PC-3 (cell line): ENCODE results near the gene JSRP1. TPM values are rescaled to one million over a fixed set of nuclear protein-coding genes. Genes with fewer than 3 reads are reported as not detected.

ENCODE experiments used
- ATAC-seq: fragments of 200-7000 bp; cut with Tn5 transposase; 2 replicates; pipeline ENCODE4 v1.9.1; 2020; ENCODE audit warnings: mild to moderate bottlenecking, moderate library complexity
- BruUV-seq: library from RNA; stranded (reverse); fragments of 400-500 nt; replicated peaks from 2 replicates; lab custom pipeline; 2021; lab: Mats Ljungman, UMichigan
- CTCF ChIA-PET: fragments of 300-600 bp; sonication (Branson Sonifier 250); formaldehyde crosslinking; loops from one replicate; lab custom pipeline; 2022; ENCODE audit warnings: antibody characterized with exemption; lab: Charles Lee
- POLR2A ChIA-PET: fragments of 300-600 bp; sonication (Branson Sonifier 250); formaldehyde crosslinking; loops from one replicate; lab custom pipeline; 2022; ENCODE audit warnings: antibody characterized with exemption; ENCODE audit not compliant: unreplicated experiment; lab: Charles Lee
- DNase-seq: peaks from one replicate; pipeline ENCODE4 v3.0.0-alpha.2; 2015
- H2AFZ ChIP-seq: fragments of 300-600 bp; sonication (generic); 2 replicates; pipeline ENCODE4 v1.6.0; 2016; ENCODE audit warnings: antibody characterized with exemption, low read length
- H3F3A ChIP-seq: fragments of 300-600 bp; sonication (generic); one replicate; pipeline ENCODE4 v1.6.0; 2017; ENCODE audit warnings: antibody characterized with exemption, low read length, control low read depth, mild to moderate bottlenecking; ENCODE audit not compliant: unreplicated experiment
- H3K27ac ChIP-seq: fragments of 300-600 bp; sonication (generic); 2 replicates; pipeline ENCODE4 v1.5.1; 2016; ENCODE audit warnings: mild to moderate bottlenecking, low read length
- H3K27me3 ChIP-seq: fragments of 300-600 bp; sonication (generic); 2 replicates; pipeline ENCODE4 v1.6.1; 2016; ENCODE audit warnings: low read length, mixed read lengths
- H3K36me3 ChIP-seq: fragments of 300-600 bp; sonication (generic); 2 replicates; pipeline ENCODE4 v1.6.1; 2016; ENCODE audit warnings: low read depth, mixed run types, low read length, mixed read lengths
- H3K4me1 ChIP-seq: fragments of 300-600 bp; sonication (generic); 2 replicates; pipeline ENCODE4 v1.5.1; 2016; ENCODE audit warnings: low read length; ENCODE audit not compliant: insufficient read depth
- H3K4me2 ChIP-seq: fragments of 300-600 bp; sonication (generic); 2 replicates; pipeline ENCODE4 v1.6.0; 2016; ENCODE audit warnings: low read length
- H3K4me3 ChIP-seq: fragments of 300-600 bp; sonication (generic); 2 replicates; pipeline ENCODE4 v1.5.1; 2016; ENCODE audit warnings: mild to moderate bottlenecking, low read length, mixed read lengths
- H3K79me2 ChIP-seq: fragments of 300-600 bp; sonication (generic); 2 replicates; pipeline ENCODE4 v1.6.1; 2017; ENCODE audit warnings: low read length, mixed read lengths
- H3K9ac ChIP-seq: fragments of 300-600 bp; sonication (generic); 2 replicates; pipeline ENCODE4 v1.6.0; 2016; ENCODE audit warnings: mild to moderate bottlenecking, low read length
- H3K9me2 ChIP-seq: fragments of 300-600 bp; sonication (generic); replicated peaks from 2 replicates; pipeline ENCODE4 v1.6.1; 2016; ENCODE audit warnings: mixed run types, low read length, mixed read lengths
- H3K9me3 ChIP-seq: fragments of 300-600 bp; sonication (generic); 2 replicates; pipeline ENCODE4 v1.6.1; 2016; ENCODE audit warnings: low read length, mixed read lengths
- H4K20me1 ChIP-seq: fragments of 300-600 bp; sonication (generic); 2 replicates; pipeline ENCODE4 v1.6.1; 2016; ENCODE audit warnings: low read length, mixed read lengths
- CTCF ChIP-seq: fragments of 300-600 bp; sonication (generic); conservative IDR thresholded peaks from 2 replicates; pipeline ENCODE4 v1.5.1; 2017; ENCODE audit warnings: antibody characterized with exemption, low read depth, mild to moderate bottlenecking, low read length
- EZH2 ChIP-seq: fragments of 300-600 bp; sonication (generic); IDR thresholded peaks from one replicate; pipeline ENCODE4 v1.6.1; 2017; ENCODE audit warnings: antibody characterized with exemption, mild to moderate bottlenecking, low read length; ENCODE audit not compliant: unreplicated experiment
- EZH2phosphoT487 ChIP-seq: fragments of 300-600 bp; sonication (generic); IDR thresholded peaks from 2 replicates; pipeline ENCODE4 v1.6.1; 2018; ENCODE audit warnings: mild to moderate bottlenecking, antibody characterized with exemption, low read length, borderline replicate concordance
- intact Hi-C: fragments of 100-400 bp; cut with micrococcal nuclease; formaldehyde crosslinking; loops from 2 replicates; pipeline ENCODE4 v1.9.0; 2023
- total RNA-seq: library from RNA; depleted of rRNA; stranded (reverse); fragments of >200 nt; gene quantifications from 2 replicates; pipeline ENCODE4 v1.2.3, GENCODE V29; 2014

The JSRP1 gene
- total RNA-seq, 1 experiment from 2014 or later = not detected

- Histone ChIP-seq H3F3A (no peaks in the 10 kb centered on the region), H3K4me1 (peaks cover 19% of the 10 kb centered on the region), H3K4me2 (peak overlapping the region; percentile 93), H3K27ac (0 out of 2 replicates have a peak overlapping the region, but pooled peaks have one; percentile 21), H3K36me3 (peaks cover 10% of the 10 kb centered on the region; the same call in 1 of the 2 replicates), H3K9ac (no peak overlapping the region), H3K79me2 (peaks cover 50% of the 10 kb centered on the region), H3K9me2 (no peaks in the 10 kb centered on the region), H4K20me1 (peaks cover 36% of the 10 kb centered on the region), H3K27me3 (no peaks in the 10 kb centered on the region), H2AFZ (no peak overlapping the region), H3K4me3 (peak overlapping the region; percentile 51), H3K9me3 (no peaks in the 10 kb centered on the region)
- DNase-seq = peak; percentile 66
- intact Hi-C loops = loop anchor here (1.0 to 5.0 kb wide), 2 partner anchors 37 to 106 kb away; partner anchors contain the start of genes PLEKHJ1 and SF3A2
- no peak for TF ChIP-seq EZH2phosphoT487
- peak; percentile 82 for TF ChIP-seq CTCF
- TF ChIP-seq EZH2 = no peak
- BruUV-seq = no TSS peak
- ATAC-seq = peak; percentile 40
- ChIA-PET CTCF (no interaction called here), POLR2A (no interaction called here)
Measured at GRCh38 chr19:2273356-2274184, 17.4 kb upstream of the JSRP1 start.

- Histone ChIP-seq H3K4me2 (peak overlapping the region; percentile 93), H3K36me3 (peaks cover 10% of the 10 kb centered on the region; the same call in 1 of the 2 replicates), H3K9ac (peak overlapping the region; percentile 93), H3K9me3 (no peaks in the 10 kb centered on the region), H3F3A (no peaks in the 10 kb centered on the region), H3K9me2 (no peaks in the 10 kb centered on the region), H3K4me3 (peak overlapping the region; percentile 99), H3K27me3 (no peaks in the 10 kb centered on the region), H3K4me1 (peaks cover 21% of the 10 kb centered on the region), H4K20me1 (peaks cover 36% of the 10 kb centered on the region), H2AFZ (no peak overlapping the region), H3K27ac (peak overlapping the region; percentile 56), H3K79me2 (peaks cover 50% of the 10 kb centered on the region)
- ATAC-seq (peak; percentile 7; the same call in 1 of the 2 replicates), DNase-seq (peak; percentile 44)
- intact Hi-C loops = loop anchor here (5.0 kb wide), 1 partner anchor 104 kb away; no protein-coding TSS in a partner anchor
- POLR2A ChIA-PET = no interaction called here
- CTCF ChIA-PET = no interaction called here
- no TSS peak for BruUV-seq
- no peak for TF ChIP-seq CTCF
- TF ChIP-seq EZH2 = no peak
- no peak for TF ChIP-seq EZH2phosphoT487
Measured at GRCh38 chr19:2271234-2272103, 15.3 kb upstream of the JSRP1 start.
